WTC11 (cell line): ENCODE data around the gene LCN10. TPM values are rescaled to one million over a fixed set of nuclear protein-coding genes. Genes with fewer than 3 reads are reported as not detected.

Experiments
- ARID4B ChIP-seq: sonication (generic); formaldehyde crosslinking; IDR thresholded peaks from 2 replicates; pipeline ENCODE4 v1.8.0; 2023; ENCODE audit warnings: missing genetic modification reagents, mild to moderate bottlenecking, borderline replicate concordance
- ATF3 ChIP-seq: sonication (generic); formaldehyde crosslinking; conservative IDR thresholded peaks from 2 replicates; pipeline ENCODE4 v1.8.1; 2022; ENCODE audit warnings: mild to moderate bottlenecking, missing genetic modification reagents
- CDX4 ChIP-seq: fragments of 250-450 bp; sonication (Bioruptor Pico); IDR thresholded peaks from 2 replicates; pipeline ENCODE4 v1.9.0; 2021; ENCODE audit warnings: moderate library complexity, mild to moderate bottlenecking, inconsistent platforms, borderline replicate concordance
- CREM ChIP-seq: sonication (generic); formaldehyde crosslinking; IDR thresholded peaks from 2 replicates; pipeline ENCODE4 v1.8.1; 2022; ENCODE audit warnings: mild to moderate bottlenecking, missing genetic modification reagents, moderate library complexity
- E2F4 ChIP-seq: sonication (generic); formaldehyde crosslinking; IDR thresholded peaks from 2 replicates; pipeline ENCODE4 v1.8.1; 2022; ENCODE audit warnings: low read depth, mild to moderate bottlenecking, moderate library complexity, missing genetic modification reagents, borderline replicate concordance
- FOXJ3 ChIP-seq: sonication (generic); formaldehyde crosslinking; IDR thresholded peaks from 2 replicates; pipeline ENCODE4 v1.9.0; 2021; ENCODE audit warnings: missing genetic modification reagents, mild to moderate bottlenecking, borderline replicate concordance
- FOXP4 ChIP-seq: sonication (generic); formaldehyde crosslinking; IDR thresholded peaks from 2 replicates; pipeline ENCODE4 v1.8.0; 2022; ENCODE audit warnings: mild to moderate bottlenecking, missing genetic modification reagents
- HMGXB4 ChIP-seq: sonication (generic); formaldehyde crosslinking; IDR thresholded peaks from 2 replicates; pipeline ENCODE4 v1.8.1; 2023; ENCODE audit warnings: mild to moderate bottlenecking, moderate library complexity, missing genetic modification reagents
- IRF2 ChIP-seq: sonication (generic); formaldehyde crosslinking; IDR thresholded peaks from 2 replicates; pipeline ENCODE4 v1.8.0; 2022; ENCODE audit warnings: low read depth, missing genetic modification reagents, borderline replicate concordance
- SMAD3 ChIP-seq: sonication (generic); formaldehyde crosslinking; IDR thresholded peaks from 2 replicates; pipeline ENCODE4 v1.8.0; 2022; ENCODE audit warnings: missing genetic modification reagents, mild to moderate bottlenecking, borderline replicate concordance
- SOX15 ChIP-seq: fragments of 250-450 bp; sonication (Bioruptor Pico); IDR thresholded peaks from 2 replicates; pipeline ENCODE4 v1.9.0; 2021; ENCODE audit warnings: mild to moderate bottlenecking
- STAT6 ChIP-seq: sonication (generic); formaldehyde crosslinking; conservative IDR thresholded peaks from 2 replicates; pipeline ENCODE4 v1.8.1; 2023; ENCODE audit warnings: mild to moderate bottlenecking, low read depth, missing genetic modification reagents, moderate library complexity
- ZBTB21 ChIP-seq: sonication (generic); formaldehyde crosslinking; IDR thresholded peaks from 2 replicates; pipeline ENCODE4 v1.8.1; 2023; ENCODE audit warnings: mild to moderate bottlenecking, missing genetic modification reagents, borderline replicate concordance
- ZBTB43 ChIP-seq: sonication (generic); formaldehyde crosslinking; IDR thresholded peaks from 2 replicates; pipeline ENCODE4 v1.8.1; 2023; ENCODE audit warnings: mild to moderate bottlenecking, missing genetic modification reagents
- ZNF219 ChIP-seq: sonication (generic); formaldehyde crosslinking; IDR thresholded peaks from 2 replicates; pipeline ENCODE4 v1.8.0; 2023; ENCODE audit warnings: missing genetic modification reagents, mild to moderate bottlenecking, borderline replicate concordance
- ZNF416 ChIP-seq: fragments of 250-450 bp; sonication (Bioruptor Pico); IDR thresholded peaks from 2 replicates; pipeline ENCODE4 v1.9.0; 2021; ENCODE audit warnings: mild to moderate bottlenecking, inconsistent platforms
- ZNF532 ChIP-seq: fragments of 250-450 bp; sonication (Bioruptor Pico); IDR thresholded peaks from 2 replicates; pipeline ENCODE4 v1.9.0; 2021; ENCODE audit warnings: mild to moderate bottlenecking, borderline replicate concordance
- total RNA-seq: library from RNA; stranded (reverse); gene quantifications from 3 replicates; pipeline ENCODE4 v1.2.3, GENCODE V29; 2021

The LCN10 gene
- total RNA-seq, 1 experiment from 2014 or later: 2.4 TPM

GRCh38 chr9:136728080-136728547 lies 14.6 kb downstream of the LCN10 start (continued):
- TF ChIP-seq ZNF532: no peak
- no peak for TF ChIP-seq FOXJ3 (CRISPR knock-in tag)
- TF ChIP-seq FOXP4 (CRISPR knock-in tag): no peak
- TF ChIP-seq SOX15 (CRISPR knock-in tag): no peak
- TF ChIP-seq ZNF416: peak; percentile 22; the same call in 1 of the 2 replicates
- no peak for TF ChIP-seq STAT6 (CRISPR knock-in tag)
- 0 out of 2 replicates have a peak, but pooled peaks have one; percentile 50 for TF ChIP-seq ZBTB21 (CRISPR knock-in tag)
- TF ChIP-seq ZNF219: peak; percentile 59; the same call in 1 of the 2 replicates
- peak; percentile 79 for TF ChIP-seq HMGXB4 (CRISPR knock-in tag)
- no peak for TF ChIP-seq CDX4 (CRISPR knock-in tag)
- peak; percentile 88 for TF ChIP-seq CREM (CRISPR knock-in tag)
- TF ChIP-seq ARID4B (CRISPR knock-in tag): peak; percentile 91
- peak; percentile 57; the same call in 1 of the 2 replicates for TF ChIP-seq ZBTB43 (CRISPR knock-in tag)
- no peak for TF ChIP-seq ATF3 (CRISPR knock-in tag)
- TF ChIP-seq IRF2 (CRISPR knock-in tag): no peak
- peak; percentile 69; the same call in 1 of the 2 replicates for TF ChIP-seq SMAD3 (CRISPR knock-in tag)
- TF ChIP-seq E2F4 (CRISPR knock-in tag): 0 out of 2 replicates have a peak, but pooled peaks have one; percentile 53
